Neural crest cell (in vitro differentiated cells): ENCODE results near the gene TP53TG3F. TPM values are rescaled to one million over a fixed set of nuclear protein-coding genes. Genes with fewer than 3 reads are reported as not detected.
"Not testable (repeated sequence)": the region's sequence is repeated elsewhere in the genome, so short reads cannot be mapped to it uniquely, and the experiment has no call there.

Source experiments
- DNase-seq: peaks from one replicate; pipeline ENCODE4 v3.0.0; 2021; ENCODE audit warnings: low read depth, mixed read lengths, low spot score
- H3K27ac Mint-ChIP-seq: one replicate; pipeline ENCODE4 v1.8.0; 2021; ENCODE audit warnings: mild to moderate bottlenecking, mixed read lengths; ENCODE audit not compliant: unreplicated experiment
- H3K27me3 Mint-ChIP-seq: 2 replicates; pipeline ENCODE4 v1.8.0; 2021; ENCODE audit warnings: low read depth, mild to moderate bottlenecking, mixed read lengths
- H3K36me3 Mint-ChIP-seq: 2 replicates; pipeline ENCODE4 v1.8.0; 2021; ENCODE audit warnings: low read depth, mild to moderate bottlenecking, mixed read lengths
- H3K4me1 Mint-ChIP-seq: 2 replicates; pipeline ENCODE4 v1.8.0; 2021; ENCODE audit warnings: mixed read lengths
- H3K4me3 Mint-ChIP-seq: one replicate; pipeline ENCODE4 v1.8.0; 2021; ENCODE audit warnings: mild to moderate bottlenecking, mixed read lengths
- H3K9me3 Mint-ChIP-seq: 2 replicates; pipeline ENCODE4 v1.8.0; 2021; ENCODE audit warnings: mixed read lengths
- long read RNA-seq: library from polyadenylated mRNA; unstranded; transcript quantifications from one replicate; pipeline ENCODE4 v2.0.0, GENCODE V29; 2020
- total RNA-seq: library from RNA; stranded (reverse); gene quantifications from 2 replicates; pipeline ENCODE4 v1.2.1, GENCODE V29; 2021

Gene TP53TG3F, protein sequence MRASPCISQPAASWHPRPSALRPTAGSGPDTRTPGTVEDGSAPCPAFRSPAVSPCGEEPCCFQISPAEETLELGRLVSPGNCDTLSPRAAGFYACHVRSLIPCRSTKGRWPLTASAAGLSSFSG
- not detected in 2 replicates for total RNA-seq
- long read RNA-seq = 0 reads

- H3K36me3 Mint-ChIP-seq, DNase-seq, H3K9me3 Mint-ChIP-seq, H3K27ac Mint-ChIP-seq, H3K4me1 Mint-ChIP-seq, H3K27me3 Mint-ChIP-seq, H3K4me3 Mint-ChIP-seq: not testable (repeated sequence)
These were observed at the start of gene TP53TG3F for GRCh38 chr16:33459312-33459711. Gene TP53TG3F (plus strand): TSS chr16:33459612. CDS start chr16:33459680, 68 bp downstream.

DNA sequence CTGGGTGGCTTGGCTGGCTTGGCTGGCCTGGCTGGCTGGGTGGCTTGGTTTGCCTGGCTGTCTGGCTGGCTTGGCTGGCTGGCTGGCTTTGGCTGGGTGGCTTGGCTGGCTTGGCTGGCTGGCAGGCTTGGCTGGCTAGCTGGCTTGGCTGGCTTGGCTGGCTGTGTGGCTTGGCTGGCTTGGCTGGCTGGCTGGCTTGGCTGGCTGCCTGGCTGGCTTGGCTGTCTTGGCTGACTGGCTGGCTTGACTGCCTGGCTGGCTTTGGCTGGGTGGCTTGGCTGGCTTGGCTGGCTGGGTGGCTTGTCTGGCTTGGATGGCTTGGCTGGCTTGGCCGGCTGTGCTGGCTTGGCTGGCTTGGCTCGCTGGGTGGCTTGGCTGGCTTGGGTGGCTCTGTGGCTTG, 32.2 kb downstream of the TP53TG3F start:
- not testable (repeated sequence) for DNase-seq

GRCh38 chr16:33507231-33507630, 47.8 kb downstream of the TP53TG3F start:
- not testable (repeated sequence) for H3K27ac Mint-ChIP-seq, DNase-seq, H3K4me1 Mint-ChIP-seq, H3K36me3 Mint-ChIP-seq, H3K9me3 Mint-ChIP-seq, H3K27me3 Mint-ChIP-seq, H3K4me3 Mint-ChIP-seq

More for the DNA sequence above, 32.2 kb downstream of the TP53TG3F start:
- H3K36me3 Mint-ChIP-seq, H3K27ac Mint-ChIP-seq, H3K9me3 Mint-ChIP-seq, H3K4me3 Mint-ChIP-seq, H3K27me3 Mint-ChIP-seq, H3K4me1 Mint-ChIP-seq: not testable (repeated sequence)

GRCh38 chr16:33509070-33509469, 49.7 kb downstream of the TP53TG3F start:
- DNase-seq, H3K27ac Mint-ChIP-seq, H3K36me3 Mint-ChIP-seq, H3K27me3 Mint-ChIP-seq, H3K4me3 Mint-ChIP-seq, H3K9me3 Mint-ChIP-seq, H3K4me1 Mint-ChIP-seq: not testable (repeated sequence)

GRCh38 chr16:33509906-33510305, 50.5 kb downstream of the TP53TG3F start:
- not testable (repeated sequence) for DNase-seq

More at GRCh38 chr16:33509906-33510305, 50.5 kb downstream of the TP53TG3F start:
- H3K27me3 Mint-ChIP-seq, H3K4me1 Mint-ChIP-seq, H3K36me3 Mint-ChIP-seq, H3K27ac Mint-ChIP-seq, H3K4me3 Mint-ChIP-seq, H3K9me3 Mint-ChIP-seq: not testable (repeated sequence)

Other genes with a start within 250 kb of the TP53TG3F start
- not detected in 2 replicates for gene TP53TG3E, start 155.3 kb upstream of the TP53TG3F start, total RNA-seq
- not detected in 2 replicates for gene TP53TG3B, start 98.8 kb upstream of the TP53TG3F start, total RNA-seq